ENCODE data around the gene HID1.
"Not testable (repeated sequence)": the region's sequence is repeated elsewhere in the genome, so short reads cannot be mapped to it uniquely, and the experiment has no call there.

HID1 gene, protein sequence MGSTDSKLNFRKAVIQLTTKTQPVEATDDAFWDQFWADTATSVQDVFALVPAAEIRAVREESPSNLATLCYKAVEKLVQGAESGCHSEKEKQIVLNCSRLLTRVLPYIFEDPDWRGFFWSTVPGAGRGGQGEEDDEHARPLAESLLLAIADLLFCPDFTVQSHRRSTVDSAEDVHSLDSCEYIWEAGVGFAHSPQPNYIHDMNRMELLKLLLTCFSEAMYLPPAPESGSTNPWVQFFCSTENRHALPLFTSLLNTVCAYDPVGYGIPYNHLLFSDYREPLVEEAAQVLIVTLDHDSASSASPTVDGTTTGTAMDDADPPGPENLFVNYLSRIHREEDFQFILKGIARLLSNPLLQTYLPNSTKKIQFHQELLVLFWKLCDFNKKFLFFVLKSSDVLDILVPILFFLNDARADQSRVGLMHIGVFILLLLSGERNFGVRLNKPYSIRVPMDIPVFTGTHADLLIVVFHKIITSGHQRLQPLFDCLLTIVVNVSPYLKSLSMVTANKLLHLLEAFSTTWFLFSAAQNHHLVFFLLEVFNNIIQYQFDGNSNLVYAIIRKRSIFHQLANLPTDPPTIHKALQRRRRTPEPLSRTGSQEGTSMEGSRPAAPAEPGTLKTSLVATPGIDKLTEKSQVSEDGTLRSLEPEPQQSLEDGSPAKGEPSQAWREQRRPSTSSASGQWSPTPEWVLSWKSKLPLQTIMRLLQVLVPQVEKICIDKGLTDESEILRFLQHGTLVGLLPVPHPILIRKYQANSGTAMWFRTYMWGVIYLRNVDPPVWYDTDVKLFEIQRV

GRCh38 chr17:74972107-74972972 lies at the start of gene HID1:
Gene HID1, minus strand, starts transcription at chr17:74972759. Its CDS starts 103 bp downstream, at chr17:74972656.
- no peak for DNase-seq

DNA sequence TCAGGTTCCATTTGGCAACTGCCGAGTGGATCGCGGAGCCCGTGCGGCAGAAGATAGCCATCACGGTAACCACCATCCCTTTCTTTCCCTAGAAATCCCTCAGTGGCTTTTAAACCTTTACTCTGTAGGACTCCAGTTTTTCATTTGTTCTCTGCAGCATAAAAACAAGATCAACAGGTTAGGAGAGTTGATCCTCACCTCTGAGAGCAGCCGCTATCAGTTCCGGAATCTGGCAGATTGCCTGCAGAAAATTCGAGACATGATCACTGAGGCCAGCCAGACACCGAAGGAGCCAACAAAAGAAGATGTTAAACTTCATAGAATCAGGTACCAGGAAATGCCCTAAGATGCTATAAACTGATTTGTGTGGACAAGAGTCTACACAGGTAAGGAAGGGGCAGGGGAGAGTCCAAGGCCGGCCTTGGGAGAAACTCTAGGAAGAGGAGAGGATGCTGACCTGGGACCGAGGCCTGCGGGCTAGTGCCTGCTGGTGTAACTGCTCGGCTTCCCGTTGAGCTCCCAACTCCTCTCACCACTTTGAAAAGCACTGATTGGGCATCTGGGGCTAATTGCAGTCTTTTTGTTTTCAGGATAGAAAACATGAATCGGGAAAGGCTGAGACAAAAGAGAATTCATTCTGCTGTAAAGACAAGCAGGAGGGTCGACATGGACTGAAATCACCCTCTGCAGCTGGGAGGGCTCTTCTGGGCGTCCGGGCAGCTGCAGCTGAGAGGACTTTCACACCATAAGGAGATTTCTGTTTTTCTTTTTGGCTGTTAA lies 48.0 kb upstream of the HID1 start:
- DNase-seq: no peak

DNA sequence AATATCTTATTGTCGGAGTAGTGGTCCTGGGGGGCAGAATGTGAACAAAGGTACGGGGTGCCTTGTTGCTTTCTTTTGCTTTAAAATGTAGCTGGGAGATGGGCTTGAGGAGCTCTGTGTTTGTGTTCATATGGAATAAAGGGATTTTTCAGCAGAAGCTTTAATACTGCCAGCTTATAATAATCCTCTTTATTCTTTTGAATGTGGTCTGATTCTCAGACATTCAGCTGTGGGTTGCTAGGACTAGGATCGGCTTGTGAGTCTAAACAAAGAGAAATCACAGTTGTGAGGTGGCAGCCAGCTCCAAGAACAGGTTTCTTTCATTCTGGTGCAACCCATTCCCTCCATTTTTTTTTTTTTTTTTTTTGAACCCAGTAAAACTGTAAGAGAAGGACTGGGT lies 47.2 kb upstream of the HID1 start:
- DNase-seq: no peak

DNA sequence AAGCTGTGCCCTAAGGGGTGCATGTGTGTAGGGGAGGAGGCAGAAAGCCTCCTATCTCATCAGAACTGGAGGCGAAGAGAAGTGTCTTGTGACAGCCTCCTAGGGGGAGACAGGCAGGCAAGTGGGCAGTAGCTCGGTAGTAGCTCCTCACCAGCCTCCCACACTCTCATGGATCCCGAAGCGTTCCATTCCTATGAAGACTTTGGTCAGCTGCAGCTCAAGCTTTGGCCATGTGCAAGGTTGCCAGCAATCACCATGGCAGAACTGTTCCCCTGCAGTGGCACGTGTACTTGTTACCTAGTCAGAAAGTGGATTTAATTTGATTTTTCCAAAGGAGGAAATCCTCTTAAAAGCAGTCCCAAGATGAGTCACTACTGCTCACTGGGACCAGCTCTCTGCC lies 46.6 kb upstream of the HID1 start:
- DNase-seq: no peak

DNA sequence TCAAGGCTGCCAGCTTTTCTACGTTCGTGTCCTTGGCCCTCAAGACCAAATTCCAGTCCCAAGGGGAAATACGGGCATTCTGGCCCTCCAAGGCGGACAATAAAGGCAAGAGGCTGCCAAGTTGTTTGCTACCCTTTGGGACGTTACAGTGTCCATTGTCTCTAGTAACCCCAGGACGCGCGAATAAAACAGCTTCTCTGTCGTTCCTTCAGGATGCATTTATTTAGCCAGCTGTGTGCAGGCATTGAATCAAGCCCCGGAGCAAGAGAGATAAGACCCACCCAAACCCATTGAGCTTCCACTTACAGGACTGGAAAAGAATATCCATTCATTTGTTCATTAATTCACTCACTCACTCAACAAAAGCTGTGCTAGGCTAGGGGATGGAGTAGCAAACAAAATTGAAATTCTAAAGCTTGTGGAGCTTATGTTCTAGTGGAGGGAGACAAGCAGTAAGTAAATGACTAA lies 40.6 kb upstream of the HID1 start:
- no peak for DNase-seq

- DNase-seq: peak; percentile 71
Observed at GRCh38 chr17:75012346-75013091, 40.0 kb upstream of the HID1 start, which contains the start of gene MRPL58. Gene MRPL58, plus strand, starts transcription at chr17:75012670. Its CDS starts 17 bp downstream, at chr17:75012687.

- DNase-seq: no peak
Observed at GRCh38 chr17:75012096-75012345, 39.5 kb upstream of the HID1 start.

GRCh38 chr17:75011401-75012095 lies 39.0 kb upstream of the HID1 start:
- DNase-seq: peak; percentile 78

DNA sequence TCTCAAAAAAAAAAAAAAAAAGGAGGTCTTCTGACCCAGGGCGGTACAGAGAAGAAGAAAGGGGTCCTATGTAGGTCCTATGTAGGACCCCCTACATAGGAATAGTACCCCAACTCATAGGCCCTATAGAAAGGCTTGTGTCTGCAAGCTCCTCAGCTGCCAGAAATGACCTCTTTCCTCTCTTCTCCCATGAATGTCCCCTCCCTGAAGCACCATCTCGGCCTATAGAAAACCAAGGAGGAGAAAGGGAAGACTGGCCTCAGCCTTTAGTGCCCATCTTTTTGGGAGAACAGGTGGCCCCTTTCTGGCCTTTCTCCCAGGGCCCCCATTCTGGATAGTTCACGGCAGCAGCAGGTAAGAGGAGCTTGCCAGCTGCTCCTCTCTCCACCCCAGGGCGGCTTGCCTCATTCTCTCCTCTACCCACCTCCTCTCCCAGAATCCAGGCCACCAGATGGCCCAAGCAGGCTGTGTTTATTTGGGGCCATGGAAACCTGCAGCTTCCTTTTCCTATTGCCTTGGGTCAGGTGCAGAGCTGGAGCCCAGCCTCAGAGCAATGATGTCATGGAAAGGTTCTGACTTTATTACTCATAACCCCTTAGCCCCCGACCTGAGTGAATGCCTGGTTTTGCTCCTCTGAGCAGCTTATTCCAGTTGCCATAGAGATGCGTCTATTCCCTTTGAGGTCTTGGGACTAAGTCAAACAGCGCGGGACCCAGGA lies 38.3 kb upstream of the HID1 start:
- peak; percentile 76 for DNase-seq

GRCh38 chr17:75009139-75009724 lies 36.7 kb upstream of the HID1 start:
- no peak for DNase-seq

DNA sequence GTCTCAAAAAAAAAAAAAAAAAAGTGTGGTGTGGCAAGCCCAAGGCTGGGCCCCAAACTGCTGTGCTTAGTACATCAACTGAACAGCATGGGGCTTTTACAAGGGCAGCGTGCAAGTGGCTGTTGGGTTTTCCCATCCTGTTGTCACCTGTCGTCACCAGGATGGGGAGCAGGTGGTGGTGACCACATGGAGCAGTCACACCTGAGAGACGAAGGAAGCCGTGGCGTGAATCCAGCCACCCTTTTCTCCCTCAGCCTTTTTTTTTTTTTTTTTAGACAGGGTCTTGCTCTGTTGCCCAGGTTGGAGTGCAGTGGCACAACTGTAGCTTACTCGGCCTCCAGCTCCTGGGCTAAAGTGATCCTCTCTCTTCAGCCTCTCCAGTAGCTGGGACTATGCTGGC lies 35.8 kb upstream of the HID1 start:
- DNase-seq: no peak

DNA sequence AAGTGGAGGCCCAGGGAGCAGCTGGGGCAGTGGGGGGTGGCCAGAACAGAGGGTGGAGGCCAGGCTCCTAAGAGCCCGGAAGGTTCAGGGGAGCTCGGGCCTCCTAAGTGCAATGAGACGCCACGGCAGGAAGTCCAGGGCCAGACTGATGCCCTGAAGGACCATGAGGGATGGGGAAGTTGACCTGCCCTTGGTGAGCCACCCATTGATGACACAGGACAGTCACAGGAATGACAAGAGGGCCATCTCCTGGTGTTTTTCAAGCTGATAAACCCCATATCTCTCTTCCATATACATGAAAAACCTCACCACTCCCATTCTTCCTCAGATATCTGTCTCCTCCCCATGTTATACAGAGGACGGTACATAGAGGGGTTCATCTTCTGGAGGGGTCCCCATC lies 34.1 kb upstream of the HID1 start:
- no peak for DNase-seq

DNA sequence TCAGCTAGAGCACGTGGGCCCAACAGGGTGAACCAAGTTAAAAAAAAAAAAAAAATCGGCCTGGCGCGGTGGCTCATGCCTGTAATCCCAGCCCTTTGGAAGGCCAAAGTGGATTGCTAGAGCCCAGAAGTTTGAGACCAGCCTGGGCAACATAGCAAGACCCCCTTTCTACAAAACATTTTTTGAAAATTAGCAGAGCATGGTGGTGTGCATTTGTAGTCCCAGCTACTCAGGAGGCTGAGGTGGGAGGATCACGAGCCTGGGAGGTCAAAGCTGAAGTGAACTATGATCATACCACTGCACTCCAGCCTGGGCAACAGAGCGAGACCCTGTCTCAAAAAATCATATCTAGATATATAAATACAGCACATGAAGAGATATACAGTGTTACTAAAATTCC lies 33.5 kb upstream of the HID1 start:
- DNase-seq: not testable (repeated sequence)

DNA sequence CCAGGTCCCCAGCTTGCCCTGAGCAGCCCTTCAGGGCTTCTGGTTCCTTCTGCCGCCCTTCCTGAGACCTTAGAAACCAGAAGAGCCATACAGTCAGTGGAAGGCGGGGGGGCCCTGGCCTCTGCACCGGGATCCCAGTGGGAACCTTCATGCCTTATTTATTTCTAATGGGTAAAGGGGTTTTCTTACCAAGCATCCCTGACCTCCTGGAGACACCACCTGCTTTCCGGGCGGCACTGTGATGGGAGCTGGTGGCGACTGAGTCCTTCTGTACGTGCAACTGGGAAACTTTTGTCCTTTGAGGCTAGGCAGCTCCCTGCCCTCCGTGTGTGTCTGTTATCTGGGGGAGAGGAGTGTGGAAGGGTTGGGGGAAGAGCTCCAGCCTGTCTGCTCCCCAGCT lies 32.7 kb upstream of the HID1 start:
- no peak for DNase-seq

GRCh38 chr17:75004371-75004770 lies 31.8 kb upstream of the HID1 start:
- DNase-seq: no peak

DNA sequence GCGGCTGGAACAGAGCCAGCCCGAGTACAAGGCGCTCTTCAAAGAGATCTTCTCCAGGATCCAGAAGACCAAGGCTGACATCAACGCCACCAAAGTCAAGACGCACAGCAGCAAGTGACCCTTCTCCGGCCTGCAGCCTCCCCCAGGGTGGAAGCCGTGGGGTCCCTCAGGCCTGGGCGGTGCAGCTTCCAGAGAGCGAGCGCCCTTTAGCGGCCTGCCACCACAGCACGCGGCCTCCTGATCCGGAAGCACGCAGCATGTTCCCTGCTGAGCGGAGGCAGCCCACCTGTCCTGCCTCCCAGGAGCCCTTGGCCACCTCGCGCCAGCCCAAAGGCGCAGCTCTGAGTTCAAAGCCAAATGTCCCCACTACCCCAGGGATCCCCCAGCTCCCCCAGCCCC lies 31.4 kb upstream of the HID1 start:
- no peak for DNase-seq

DNA sequence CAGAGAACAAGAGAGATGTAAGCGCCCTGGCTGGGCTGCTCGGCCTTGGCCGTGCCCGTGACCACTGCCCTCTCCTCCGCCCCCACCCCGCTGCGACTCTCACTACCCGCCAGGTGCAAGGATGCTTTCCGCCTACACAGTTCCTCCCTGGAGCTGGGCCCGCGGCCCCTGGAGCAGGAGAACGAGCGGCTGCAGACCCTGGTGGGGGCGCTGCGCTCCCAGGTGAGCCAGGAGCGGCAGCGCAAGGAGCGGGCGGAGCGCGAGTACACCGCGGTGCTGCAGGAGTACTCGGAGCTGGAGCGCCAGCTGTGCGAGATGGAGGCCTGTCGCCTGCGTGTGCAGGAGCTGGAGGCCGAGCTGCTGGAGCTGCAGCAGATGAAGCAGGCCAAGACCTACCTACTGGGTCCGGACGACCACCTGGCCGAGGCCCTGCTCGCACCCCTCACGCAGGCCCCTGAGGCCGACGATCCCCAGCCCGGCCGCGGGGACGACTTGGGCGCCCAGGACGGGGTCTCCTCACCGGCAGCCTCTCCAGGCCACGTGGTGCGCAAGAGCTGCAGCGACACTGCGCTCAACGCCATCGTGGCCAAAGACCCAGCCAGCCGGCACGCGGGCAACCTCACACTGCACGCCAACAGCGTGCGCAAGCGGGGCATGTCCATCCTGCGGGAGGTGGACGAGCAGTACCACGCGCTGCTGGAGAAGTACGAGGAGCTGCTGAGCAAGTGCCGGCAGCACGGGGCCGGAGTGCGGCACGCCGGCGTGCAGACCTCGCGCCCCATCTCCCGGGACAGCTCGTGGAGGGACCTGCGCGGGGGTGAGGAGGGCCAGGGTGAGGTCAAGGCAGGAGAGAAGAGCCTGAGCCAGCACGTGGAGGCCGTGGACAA lies 30.8 kb upstream of the HID1 start:
- DNase-seq: no peak

DNA sequence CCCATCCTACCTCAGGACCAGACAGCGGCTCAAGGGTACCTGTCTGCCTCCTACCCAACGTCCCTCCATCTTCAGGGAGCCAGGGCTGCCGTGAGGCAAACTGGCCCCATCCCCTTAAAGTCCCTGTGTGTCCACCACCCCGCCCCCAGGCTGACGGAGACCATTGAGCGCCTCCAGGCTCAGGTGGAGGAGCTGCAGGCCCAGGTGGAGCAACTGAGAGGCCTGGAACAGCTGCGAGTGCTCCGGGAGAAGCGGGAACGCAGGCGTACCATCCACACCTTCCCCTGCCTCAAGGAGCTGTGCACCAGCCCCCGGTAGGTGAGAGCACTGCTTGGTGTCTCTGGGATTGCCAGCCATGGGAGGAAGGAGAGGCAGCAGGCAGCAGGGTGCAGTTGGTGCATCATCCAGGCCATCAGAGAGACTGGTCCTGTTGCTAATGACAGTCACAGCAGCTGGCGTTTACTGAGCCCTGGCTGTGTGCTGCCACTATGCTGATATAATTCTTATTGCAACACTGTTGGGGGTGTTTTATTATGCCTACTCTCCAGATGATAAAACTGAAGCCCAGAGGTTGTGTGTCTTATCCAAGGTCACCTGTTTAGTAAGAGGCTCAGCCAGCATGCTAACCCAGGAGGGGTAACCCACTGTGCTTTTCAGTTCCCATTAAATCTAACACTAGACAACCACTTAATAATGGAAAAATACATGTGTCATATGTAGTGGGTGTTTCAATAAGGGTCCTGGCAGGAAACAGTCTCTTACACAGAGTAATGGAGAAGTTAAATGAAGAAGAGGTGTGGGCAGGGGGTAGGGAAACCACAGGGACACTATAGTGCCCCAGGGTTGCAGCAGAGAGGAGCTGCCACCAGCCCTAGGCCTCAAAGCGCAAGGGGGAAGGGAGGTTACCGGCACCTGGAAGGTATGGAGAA lies 29.6 kb upstream of the HID1 start:
- DNase-seq: no peak

Data from NCI-H1694 treated with DMSO at 0.1 percent for 48 hours (cell line).